Measurements from ENCODE around the gene NACC1.
"Not testable (repeated sequence)": the region's sequence is repeated elsewhere in the genome, so short reads cannot be mapped to it uniquely, and the experiment has no call there.

NACC1 gene

DNA sequence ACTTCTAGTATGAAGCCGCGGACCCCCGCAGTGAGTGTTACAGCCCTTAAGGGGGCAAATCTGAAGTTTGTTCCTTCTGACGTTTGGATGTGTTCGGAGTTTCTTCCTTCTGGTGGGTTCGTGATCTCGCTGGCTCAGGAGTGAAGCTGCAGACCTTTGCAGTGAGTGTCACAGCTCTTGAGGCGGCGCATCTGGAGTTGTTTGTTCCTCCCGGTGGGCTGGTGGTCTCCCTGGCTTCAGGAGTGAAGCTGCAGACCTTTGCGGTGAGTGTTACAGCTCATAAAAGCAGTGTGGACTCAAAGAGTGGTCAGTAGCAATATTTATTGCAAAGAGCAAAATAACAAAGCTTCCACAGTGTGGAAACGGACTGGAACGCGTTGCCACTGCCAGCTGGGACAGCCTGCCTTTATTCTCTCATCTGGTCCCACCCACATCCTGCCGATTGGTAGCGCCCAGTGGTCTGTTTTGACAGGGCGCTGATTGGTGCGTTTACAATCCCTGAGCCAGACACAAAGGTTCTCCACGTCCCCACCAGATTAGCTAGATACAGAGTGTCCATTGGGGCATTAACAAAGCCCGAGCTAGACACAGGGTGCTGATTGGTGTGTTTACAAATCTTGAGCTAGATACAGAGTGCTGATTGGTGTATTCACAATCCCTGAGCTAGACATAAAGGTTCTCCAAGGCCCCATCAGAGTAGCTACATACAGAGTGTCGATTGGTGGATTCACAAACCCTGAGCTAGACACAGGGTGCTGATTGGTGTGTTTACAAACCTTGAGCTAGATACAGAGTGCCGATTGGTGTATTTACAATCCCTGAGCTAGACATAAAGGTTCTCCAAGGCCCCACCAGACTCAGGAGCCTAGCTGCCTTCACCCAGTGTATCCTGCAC lies 67.9 kb downstream of the NACC1 start:
- peak; percentile 26 for DNase-seq
- not testable (repeated sequence) for H3K9ac ChIP-seq (ENCODE audit: low read length); H2BK120ac ChIP-seq (ENCODE audit: low read depth, low read length); H3K4me1 ChIP-seq (ENCODE audit: control insufficient read depth, low read depth, low read length); H3K4ac ChIP-seq (ENCODE audit: low read depth, low read length); H3K23ac ChIP-seq (ENCODE audit: low read length); H3K56ac ChIP-seq (ENCODE audit: low read length); H3K27me3 ChIP-seq (ENCODE audit: insufficient read depth, low read length, poor library complexity); H4K5ac ChIP-seq (ENCODE audit: low read length); H2BK5ac ChIP-seq (ENCODE audit: low read length); H3K36me3 ChIP-seq (ENCODE audit: control insufficient read depth, insufficient read depth, low read length); H3K4me2 ChIP-seq (ENCODE audit: low read length); H3K18ac ChIP-seq (ENCODE audit: low read length); H3K79me2 ChIP-seq (ENCODE audit: control insufficient read depth, insufficient read depth, low read length); H3K4me3 ChIP-seq (ENCODE audit: low read length); H3K27ac ChIP-seq (ENCODE audit: low read depth, low read length); H3K79me1 ChIP-seq (ENCODE audit: low read length); H2AK5ac ChIP-seq (ENCODE audit: low read length); H4K8ac ChIP-seq (ENCODE audit: low read depth, low read length); H2BK15ac ChIP-seq (replicated peaks; ENCODE audit: low read depth)
- WGBS (ENCODE audit: extremely low coverage, insufficient coverage, low lambda C conversion rate): no CpG with 5 or more reads among the region's 22 CpGs

DNA sequence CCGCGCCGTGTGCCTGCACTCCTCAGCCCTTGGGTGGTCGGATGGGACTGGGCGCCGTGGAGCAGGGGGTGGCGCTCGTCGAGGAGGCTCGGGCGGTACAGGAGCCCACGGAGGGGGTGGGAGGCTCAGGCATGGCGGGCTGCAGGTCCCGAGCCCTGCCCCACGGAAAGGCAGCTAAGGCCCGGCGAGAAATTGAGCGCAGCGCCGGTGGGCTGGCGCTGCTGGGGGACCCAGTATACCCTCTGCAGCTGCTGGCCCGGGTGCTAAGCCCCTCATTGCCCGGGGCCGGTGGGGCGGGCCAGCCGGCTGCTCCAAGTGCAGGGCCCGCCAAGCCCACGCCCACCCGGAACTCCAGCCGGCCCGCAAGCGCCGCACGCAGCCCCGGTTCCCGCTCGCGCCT lies 68.6 kb downstream of the NACC1 start:
- not testable (repeated sequence) for H3K4me2 ChIP-seq (ENCODE audit: low read length); H3K79me1 ChIP-seq (ENCODE audit: low read length); H2BK5ac ChIP-seq (ENCODE audit: low read length); H3K4ac ChIP-seq (ENCODE audit: low read depth, low read length); H3K4me1 ChIP-seq (ENCODE audit: control insufficient read depth, low read depth, low read length); H3K56ac ChIP-seq (ENCODE audit: low read length); H4K8ac ChIP-seq (ENCODE audit: low read depth, low read length); H3K27ac ChIP-seq (ENCODE audit: low read depth, low read length); H3K18ac ChIP-seq (ENCODE audit: low read length); H3K4me3 ChIP-seq (ENCODE audit: low read length); H3K9ac ChIP-seq (ENCODE audit: low read length); H4K5ac ChIP-seq (ENCODE audit: low read length); DNase-seq; H2AK5ac ChIP-seq (ENCODE audit: low read length); H3K23ac ChIP-seq (ENCODE audit: low read length); H2BK15ac ChIP-seq (replicated peaks; ENCODE audit: low read depth); H3K36me3 ChIP-seq (ENCODE audit: control insufficient read depth, insufficient read depth, low read length); H3K79me2 ChIP-seq (ENCODE audit: control insufficient read depth, insufficient read depth, low read length); H3K27me3 ChIP-seq (ENCODE audit: insufficient read depth, low read length, poor library complexity); H2BK120ac ChIP-seq (ENCODE audit: low read depth, low read length)
- WGBS (ENCODE audit: extremely low coverage, insufficient coverage, low lambda C conversion rate): no CpG with 5 or more reads among the region's 38 CpGs

DNA sequence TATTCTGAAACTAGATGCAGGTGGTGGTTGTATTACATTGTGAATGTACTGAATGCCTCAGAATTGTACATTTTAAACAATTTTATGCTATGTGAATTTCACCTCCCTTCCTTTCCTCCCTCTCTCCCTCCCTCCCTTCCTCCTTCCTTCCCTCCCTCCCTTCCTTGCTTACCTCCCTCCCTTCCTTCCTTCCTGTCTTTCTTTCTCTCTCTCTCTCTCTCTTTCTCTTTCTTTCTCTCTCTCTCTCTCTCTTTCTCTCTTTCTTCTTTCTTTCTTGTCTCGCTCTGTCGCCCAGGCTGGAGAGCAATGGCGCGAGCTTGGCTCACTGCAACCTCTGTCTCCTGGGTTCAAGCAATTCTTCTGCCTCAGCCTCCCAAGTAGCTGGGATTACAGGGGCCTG lies 69.4 kb downstream of the NACC1 start:
- H2BK120ac ChIP-seq (ENCODE audit: low read depth, low read length): no peak overlapping the region
- no peaks in the 10 kb centered on the region for H3K79me2 ChIP-seq (ENCODE audit: control insufficient read depth, insufficient read depth, low read length)
- H3K4me3 ChIP-seq (ENCODE audit: low read length): no peak overlapping the region
- no peaks in the 10 kb centered on the region for H3K4me1 ChIP-seq (ENCODE audit: control insufficient read depth, low read depth, low read length)
- no peak overlapping the region for H3K18ac ChIP-seq (ENCODE audit: low read length)
- no peak overlapping the region for H3K23ac ChIP-seq (ENCODE audit: low read length)
- H3K36me3 ChIP-seq (ENCODE audit: control insufficient read depth, insufficient read depth, low read length): no peaks in the 10 kb centered on the region
- no peaks in the 10 kb centered on the region for H3K27me3 ChIP-seq (ENCODE audit: insufficient read depth, low read length, poor library complexity)
- H2BK15ac ChIP-seq (replicated peaks; ENCODE audit: low read depth): no peak overlapping the region
- H2BK5ac ChIP-seq (ENCODE audit: low read length): no peak overlapping the region
- H4K5ac ChIP-seq (ENCODE audit: low read length): no peak overlapping the region
- no peak overlapping the region for H3K4me2 ChIP-seq (ENCODE audit: low read length)
- H3K4ac ChIP-seq (ENCODE audit: low read depth, low read length): no peak overlapping the region
- no peaks in the 10 kb centered on the region for H3K79me1 ChIP-seq (ENCODE audit: low read length)
- H3K9ac ChIP-seq (ENCODE audit: low read length): no peak overlapping the region
- DNase-seq: no peak
- H3K27ac ChIP-seq (ENCODE audit: low read depth, low read length): no peak overlapping the region
- H2AK5ac ChIP-seq (ENCODE audit: low read length): no peak overlapping the region
- no peak overlapping the region for H4K8ac ChIP-seq (ENCODE audit: low read depth, low read length)
- WGBS (ENCODE audit: extremely low coverage, insufficient coverage, low lambda C conversion rate): no CpG with 5 or more reads among the region's 4 CpGs
- H3K56ac ChIP-seq (ENCODE audit: low read length): no peak overlapping the region

DNA sequence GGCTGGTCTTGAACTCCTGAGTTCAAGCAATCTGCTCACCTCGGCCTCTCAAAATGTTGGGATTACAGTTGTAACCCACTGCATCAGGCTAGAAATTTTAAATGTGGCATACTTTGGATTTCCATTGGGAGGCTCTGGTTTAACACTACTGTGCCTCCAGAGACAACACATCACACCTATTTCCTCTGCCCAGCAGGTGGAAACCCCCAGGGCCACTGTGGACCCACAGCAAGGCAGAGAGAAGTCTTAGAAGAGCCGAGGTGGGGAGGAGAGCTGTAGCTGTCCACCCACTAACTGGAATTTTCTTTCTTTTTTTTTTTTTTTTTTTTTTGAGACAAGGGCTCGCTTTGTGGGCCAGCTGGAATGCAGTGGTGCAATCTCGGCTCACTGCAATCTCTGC lies 71.5 kb downstream of the NACC1 start:
- H2BK120ac ChIP-seq (ENCODE audit: low read depth, low read length): no peak overlapping the region
- H2BK15ac ChIP-seq (replicated peaks; ENCODE audit: low read depth): no peak overlapping the region
- H4K8ac ChIP-seq (ENCODE audit: low read depth, low read length): no peak overlapping the region
- H3K9ac ChIP-seq (ENCODE audit: low read length): no peak overlapping the region
- H3K23ac ChIP-seq (ENCODE audit: low read length): no peak overlapping the region
- no peaks in the 10 kb centered on the region for H3K79me1 ChIP-seq (ENCODE audit: low read length)
- DNase-seq: peak; percentile 42
- H3K27me3 ChIP-seq (ENCODE audit: insufficient read depth, low read length, poor library complexity): no peaks in the 10 kb centered on the region
- no peak overlapping the region for H3K4me3 ChIP-seq (ENCODE audit: low read length)
- H2AK5ac ChIP-seq (ENCODE audit: low read length): no peak overlapping the region
- H3K36me3 ChIP-seq (ENCODE audit: control insufficient read depth, insufficient read depth, low read length): no peaks in the 10 kb centered on the region
- no peak overlapping the region for H2BK5ac ChIP-seq (ENCODE audit: low read length)
- H4K5ac ChIP-seq (ENCODE audit: low read length): no peak overlapping the region
- H3K4me1 ChIP-seq (ENCODE audit: control insufficient read depth, low read depth, low read length): no peaks in the 10 kb centered on the region
- no peak overlapping the region for H3K27ac ChIP-seq (ENCODE audit: low read depth, low read length)
- H3K18ac ChIP-seq (ENCODE audit: low read length): no peak overlapping the region
- H3K56ac ChIP-seq (ENCODE audit: low read length): no peak overlapping the region
- no peaks in the 10 kb centered on the region for H3K79me2 ChIP-seq (ENCODE audit: control insufficient read depth, insufficient read depth, low read length)
- no peak overlapping the region for H3K4me2 ChIP-seq (ENCODE audit: low read length)
- H3K4ac ChIP-seq (ENCODE audit: low read depth, low read length): no peak overlapping the region
- no CpG with 5 or more reads among the region's 4 CpGs for WGBS (ENCODE audit: extremely low coverage, insufficient coverage, low lambda C conversion rate)

Data from mesendoderm (in vitro differentiated cells).